HG03135 (cell line): ENCODE data around the gene RPN1.
"Not testable (repeated sequence)": the region's sequence is repeated elsewhere in the genome, so short reads cannot be mapped to it uniquely, and the experiment has no call there.

Source experiments
- ATAC-seq: cut with Tn5 transposase; IDR thresholded peaks from one replicate; pipeline ENCODE4 v1.9.1; 2021; ENCODE audit warnings: mild to moderate bottlenecking, moderate library complexity; ENCODE audit not compliant: unreplicated experiment

Gene RPN1

DNA sequence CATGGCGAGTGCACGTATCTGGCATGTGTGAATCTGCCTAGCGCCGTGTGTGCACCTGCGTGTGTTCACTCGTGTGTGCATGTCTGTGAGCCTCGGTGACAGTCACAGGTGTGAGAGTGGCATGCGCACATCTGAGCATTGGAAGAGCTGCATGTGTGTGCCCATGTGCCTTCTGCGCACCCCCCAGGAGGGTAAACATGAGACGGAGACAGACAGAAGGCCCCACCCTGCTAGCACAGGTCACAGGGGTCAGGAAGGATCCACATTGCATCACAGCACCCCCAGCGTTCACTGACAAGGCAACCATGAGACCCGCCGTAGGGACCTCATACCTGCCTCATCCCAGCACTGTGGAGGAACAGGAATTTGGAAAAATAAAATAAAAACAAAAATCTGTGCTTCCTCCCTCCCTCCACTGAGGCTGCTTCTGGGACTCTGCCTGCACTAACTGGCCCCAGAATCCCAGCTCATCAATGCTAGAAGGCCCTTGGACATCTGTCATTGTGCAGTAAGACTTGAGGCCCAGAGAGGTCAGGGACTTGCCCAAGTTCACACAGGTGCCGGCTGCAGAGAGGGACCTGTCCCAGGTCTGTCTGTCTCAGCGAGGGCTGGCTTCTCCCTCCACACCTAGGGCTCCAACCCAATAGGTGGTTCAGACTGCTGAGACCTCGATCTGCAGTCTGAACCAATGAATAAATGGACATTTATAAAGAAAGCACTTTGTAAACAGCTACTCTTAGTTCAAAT, 37.4 kb downstream of the RPN1 start:
- no peak for ATAC-seq

DNA sequence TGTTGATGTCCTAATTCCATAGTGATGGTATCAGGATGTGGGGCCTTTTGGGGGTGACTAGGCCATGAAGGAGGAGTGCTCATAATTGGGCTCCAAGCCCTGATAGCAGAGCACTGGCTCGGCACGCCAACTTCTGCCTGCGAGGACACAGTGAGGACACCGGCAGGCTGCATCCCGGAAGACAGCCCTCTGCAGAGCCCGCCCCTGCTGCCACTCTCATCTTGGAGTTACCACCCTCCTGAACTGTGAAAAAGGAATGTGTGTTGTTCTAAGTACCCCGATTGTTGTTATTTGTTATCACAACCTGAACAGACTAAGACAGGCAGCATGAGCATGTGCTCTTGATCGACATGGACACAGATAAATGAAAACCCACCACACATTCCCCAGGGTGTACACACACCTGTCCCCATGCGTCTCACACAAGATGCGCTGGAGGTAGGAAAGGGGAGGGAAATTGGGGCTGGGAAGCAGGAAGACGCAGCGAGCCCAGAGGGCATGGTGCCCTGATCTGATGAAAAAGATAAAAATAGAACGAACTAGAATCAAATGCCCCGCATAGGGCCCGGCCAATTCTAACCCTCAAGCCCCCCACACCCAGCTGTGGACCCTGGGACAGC, 40.1 kb downstream of the RPN1 start:
- no peak for ATAC-seq

DNA sequence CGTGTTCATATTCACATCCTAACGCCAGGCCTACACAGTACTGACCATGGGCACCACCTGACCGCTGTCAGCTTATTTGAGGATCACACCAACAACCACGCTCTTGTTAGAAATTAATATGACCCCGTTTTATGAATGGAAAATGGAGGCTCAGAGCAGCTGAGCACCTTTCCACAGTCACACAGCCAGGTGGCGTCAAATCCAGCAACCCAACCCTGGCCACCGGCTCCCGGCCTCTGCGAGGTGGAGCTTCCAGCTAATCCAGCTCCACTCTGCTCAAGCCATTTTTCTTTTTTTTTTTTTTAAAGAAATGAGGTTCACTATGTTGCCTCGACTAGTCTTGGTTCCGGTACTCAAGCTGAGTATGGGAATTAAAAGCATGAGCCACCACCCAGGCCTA, 41.3 kb downstream of the RPN1 start:
- no peak for ATAC-seq

DNA sequence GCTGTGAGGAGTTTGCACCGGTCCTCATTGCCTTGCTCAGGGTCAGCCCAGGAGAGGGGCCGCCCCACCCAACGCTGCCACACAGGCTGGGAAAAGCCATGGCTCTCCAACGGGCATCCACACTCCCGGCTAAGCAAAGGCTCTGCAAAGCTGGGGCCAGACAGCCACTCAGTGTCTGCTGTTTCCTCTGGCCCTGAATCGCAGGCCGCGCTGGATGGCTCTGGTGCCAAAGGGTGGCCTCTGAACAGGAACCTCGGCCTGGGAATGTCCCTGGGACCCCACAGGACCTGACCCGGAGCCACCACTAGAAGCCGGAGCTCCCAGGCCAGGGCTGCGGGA, 42.9 kb downstream of the RPN1 start:
- no peak for ATAC-seq

DNA sequence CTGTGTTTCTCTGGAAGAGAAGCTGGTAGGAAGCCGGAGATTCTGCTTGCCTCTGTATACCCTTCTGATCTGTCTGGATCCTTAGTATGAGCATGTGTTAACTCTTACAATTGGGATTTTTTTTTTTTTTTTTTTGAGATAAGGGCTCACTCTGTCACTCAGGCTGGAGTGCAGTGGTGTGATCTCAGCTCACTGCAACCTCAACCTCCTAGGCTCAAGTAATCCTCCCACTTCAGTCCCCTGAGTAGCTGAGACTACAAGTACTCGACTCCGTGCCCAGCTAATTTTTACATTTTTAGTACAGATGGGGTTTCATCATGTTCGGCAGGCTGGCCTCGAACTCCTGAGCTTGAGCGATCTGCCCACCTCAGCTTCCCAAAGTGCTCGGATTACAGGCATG, 44.5 kb downstream of the RPN1 start:
- ATAC-seq, result no peak

DNA sequence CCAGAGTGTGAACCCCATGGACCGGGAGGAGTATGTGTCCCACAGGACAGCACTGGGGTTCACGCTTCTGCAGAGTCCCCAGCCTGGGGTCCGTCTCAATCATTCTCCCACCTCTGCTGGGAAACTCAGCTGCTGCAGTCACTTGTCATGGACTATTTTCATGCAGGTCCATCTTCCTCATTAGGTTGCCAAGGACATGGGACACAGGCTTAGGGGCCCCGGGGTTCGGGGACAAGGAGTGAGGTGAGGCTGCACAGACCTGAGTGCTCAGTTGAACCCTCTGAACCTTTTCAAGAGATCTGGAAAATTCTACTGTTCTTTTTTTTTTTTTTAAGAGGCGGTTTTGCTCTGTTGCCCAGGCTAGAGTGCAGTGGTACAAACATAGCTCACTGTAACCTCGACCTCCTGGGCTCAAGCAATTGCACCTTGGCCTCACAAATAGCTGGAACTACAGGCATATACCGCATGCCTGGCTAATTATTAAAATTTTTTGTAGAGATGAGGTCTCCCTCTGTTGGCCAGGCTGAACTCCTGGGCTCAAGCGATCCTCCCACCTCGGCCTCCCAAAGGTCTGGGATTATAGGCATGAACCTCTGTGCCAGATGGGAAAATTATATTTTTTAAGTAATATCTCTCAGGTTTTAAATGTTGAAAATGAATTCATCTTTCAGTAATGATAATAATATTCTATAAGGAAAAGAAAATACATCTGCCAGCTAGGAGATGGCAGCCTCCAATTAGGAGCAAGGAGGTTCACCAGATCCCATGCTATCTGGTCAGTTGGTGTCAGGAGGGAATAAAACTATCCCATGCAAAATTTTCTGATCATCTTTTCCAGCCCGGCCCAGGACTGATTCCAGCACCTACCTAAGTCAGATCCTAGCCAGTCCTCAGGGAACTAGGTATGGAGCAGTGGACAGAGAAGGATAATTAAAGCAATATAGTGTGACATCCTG, 45.2 kb downstream of the RPN1 start:
- no peak for ATAC-seq

DNA sequence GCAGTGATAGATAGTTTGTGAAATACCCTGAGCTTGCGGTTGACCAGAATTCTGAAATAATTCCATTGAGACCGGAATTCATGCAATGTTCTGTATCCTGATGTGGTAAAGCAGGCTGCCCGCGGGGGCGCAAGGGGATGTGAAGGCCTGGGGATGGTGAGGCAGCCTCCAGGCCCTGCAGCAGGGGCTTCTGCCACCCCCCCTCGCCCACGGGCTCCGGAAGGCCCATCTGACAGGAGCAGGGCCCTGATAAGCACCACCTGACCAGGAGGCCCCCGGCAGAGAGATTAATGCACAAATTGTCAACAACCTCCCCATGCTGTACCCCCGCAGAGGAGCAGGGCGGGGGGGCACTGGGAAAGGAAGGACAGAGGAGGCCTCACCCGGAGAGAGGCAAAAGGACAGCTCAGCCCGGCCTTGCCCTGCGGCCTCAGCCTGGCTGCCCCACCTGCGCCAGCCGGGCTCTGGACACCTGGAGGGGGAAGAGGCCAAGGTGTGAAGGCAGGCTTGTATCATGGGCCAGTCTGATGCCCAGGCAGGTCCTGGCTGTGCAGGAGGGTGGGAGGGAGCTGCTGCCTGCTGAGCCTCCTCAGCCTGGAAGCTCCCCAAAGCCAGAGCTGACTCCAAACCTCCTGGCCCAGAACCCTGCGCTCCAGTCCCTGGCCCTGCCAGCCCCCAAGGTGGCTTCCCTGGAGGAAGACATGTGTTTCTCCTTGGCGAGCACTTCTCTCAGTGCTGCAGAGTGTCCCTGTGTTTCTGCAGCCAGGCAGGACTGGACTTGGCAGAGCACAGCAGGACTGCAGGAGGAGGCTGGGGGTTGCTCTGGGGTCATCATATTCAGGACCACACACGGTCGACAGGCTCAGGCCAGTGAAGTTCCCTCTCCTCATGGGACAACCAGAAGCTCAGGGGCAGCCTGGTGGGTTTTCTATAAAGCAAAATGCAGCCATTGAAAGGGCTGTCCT, 46.5 kb downstream of the RPN1 start:
- ATAC-seq, result no peak

DNA sequence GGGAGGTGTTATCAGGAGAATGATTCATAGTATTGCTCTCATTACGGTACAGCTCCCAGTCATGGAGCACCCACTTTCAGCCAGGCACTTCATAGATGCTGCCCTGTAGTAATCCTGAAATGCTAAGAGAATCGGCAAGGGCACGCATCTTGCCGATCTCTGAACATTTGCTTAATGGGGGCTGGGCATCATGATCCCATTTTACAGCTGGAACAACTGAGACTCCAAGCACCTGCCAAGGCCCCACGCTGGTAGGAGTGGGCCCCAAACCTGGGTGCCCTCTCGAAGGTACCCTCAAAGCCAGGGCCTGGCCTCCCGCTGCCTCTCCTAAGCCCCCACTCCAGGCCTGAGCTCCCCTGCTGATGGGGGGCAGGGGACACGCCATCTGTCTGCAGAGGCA, 47.3 kb downstream of the RPN1 start:
- no peak for ATAC-seq

DNA sequence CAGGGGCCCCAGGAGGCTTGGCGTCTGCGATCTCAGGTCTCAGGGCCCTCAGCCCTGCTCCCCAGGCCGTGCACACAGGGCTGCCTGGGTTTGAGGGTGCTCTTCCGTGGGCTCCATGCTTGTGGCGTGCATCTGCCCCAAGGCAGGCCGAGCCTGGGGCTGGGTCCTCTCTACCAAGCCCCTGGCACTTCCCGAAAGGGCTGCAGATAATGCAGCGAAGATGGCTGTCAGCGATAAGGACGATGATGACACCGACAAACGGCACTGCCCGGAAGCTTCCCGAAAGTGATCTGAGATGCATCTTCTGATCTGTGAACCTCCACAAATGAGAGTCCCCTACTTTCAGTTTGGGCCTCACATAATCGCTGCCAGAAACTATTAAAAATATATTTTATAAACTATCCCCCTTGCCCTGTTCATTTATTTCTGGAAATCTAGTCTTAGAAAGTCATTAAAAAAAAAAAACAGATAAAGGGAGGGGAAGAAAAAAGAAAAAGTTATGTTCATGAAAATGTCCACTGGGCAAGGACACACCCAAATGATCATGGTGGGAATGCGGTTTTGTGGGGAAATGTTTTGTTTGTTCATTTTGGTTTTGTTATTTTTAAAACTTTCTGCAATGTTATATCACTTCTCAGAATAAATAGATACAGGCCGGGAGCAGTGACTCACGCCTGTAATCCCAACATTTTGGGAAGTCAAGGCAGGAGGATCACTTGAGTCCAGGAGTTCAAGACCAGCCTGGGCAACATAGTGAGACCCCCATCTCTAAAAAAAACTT, 51.5 kb downstream of the RPN1 start:
- no peak for ATAC-seq

DNA sequence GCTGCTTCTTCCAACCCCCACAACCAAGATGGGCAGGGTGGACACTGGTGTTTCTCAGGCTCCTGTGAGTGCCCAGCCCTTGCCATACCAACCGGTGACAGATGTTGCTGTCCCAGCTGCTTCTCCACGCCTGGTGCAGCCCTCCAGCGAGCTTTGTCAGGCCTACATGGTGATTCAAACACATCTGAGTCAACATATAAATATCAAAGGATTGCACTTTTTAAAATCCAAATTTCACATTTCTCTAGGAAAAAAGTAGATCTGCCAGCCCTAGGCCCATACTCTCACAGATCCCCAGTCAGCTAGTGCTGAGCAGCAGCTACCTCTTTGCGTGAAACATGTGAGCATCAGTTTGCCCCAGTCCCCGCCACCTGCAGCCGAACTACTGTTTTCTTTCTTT, 52.7 kb downstream of the RPN1 start:
- no peak for ATAC-seq

DNA sequence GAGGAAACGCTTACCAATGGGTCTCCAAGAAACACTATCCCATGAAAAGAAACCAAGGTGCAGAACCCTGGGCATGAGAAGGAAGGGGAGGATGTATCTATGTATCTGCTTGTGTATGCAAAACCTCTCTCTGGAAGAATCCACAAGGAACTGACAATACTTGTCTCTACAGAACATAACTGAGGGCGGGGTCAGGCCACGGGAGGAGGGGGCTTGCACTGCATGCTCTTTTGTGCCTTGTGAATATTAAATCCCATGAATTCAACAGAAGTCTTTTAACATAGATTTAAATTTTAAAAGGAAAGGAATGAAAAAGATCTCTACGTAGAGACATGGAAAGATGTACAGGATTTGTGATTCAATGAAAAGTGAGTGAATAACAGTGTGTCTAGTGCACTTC, 57.8 kb downstream of the RPN1 start:
- no peak for ATAC-seq

DNA sequence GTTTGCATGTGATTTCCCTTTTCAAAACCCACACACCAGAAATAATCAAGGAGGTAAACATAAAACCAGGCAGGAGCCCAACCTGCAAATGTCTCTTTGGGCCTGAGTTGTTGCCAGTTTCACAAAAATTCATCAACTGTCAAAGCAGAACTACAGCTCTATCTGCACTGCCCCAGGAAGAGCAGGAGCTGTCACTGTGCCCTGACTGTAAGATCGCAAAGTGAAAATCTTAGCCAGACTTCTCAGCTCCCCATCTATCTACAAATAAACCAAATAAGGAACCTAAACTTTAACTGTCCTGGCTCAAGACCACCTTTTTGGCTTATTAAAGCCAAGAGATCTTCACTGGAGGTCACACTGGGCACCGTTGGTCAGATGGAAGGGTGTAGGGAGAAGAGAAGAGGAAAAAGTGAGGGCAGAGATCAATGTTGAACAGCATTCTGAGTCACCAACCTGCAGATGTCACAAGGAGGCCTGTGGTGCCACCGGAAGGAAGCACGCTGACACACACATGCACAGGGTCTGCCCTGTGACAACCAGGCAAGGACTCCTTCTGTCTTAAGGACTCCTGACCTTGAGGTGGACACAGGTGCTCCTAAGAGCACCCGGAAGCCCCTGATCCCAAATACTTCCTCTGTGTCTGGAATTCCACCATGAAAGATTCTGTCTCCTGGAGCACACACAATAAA, 58.7 kb downstream of the RPN1 start:
- no peak for ATAC-seq

DNA sequence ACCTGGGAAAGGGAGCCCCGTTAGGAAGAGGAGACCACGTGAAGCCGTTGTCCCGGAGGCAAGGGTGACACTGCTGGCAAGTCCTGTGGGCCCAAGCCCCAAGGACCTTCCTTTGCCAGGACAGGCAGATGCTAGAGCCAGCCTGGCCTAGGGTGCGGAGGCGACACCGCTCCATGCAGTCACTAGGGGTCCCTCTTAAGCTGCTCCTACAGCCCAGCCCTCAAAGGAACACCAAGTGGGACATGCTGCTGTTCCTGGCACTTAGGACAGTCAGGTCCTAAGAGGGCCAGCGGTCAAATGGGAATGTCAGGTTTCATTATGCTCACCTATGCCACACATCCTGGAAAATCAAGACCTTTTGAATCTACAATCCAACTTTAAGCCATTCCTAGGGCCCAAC, 59.7 kb downstream of the RPN1 start:
- no peak for ATAC-seq

DNA sequence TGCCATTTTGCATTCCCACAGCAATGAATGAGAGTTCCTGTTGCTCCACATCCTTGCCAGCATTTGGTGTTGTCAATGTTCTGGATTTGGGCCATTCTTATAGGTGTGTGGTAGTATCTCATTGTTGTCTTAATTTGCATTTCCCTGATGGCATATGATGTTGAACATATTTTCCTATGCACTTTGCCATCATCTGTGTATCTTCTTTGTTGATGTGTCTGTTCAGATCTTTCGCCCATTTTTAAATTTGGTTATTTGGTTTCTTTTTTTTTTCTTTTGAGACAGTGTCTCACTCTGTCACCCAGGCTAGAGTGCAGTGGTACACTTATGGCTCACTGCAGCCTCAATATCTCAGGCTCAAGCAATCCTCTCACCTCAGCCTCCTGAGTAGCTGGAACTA, 60.6 kb downstream of the RPN1 start:
- not testable (repeated sequence) for ATAC-seq

DNA sequence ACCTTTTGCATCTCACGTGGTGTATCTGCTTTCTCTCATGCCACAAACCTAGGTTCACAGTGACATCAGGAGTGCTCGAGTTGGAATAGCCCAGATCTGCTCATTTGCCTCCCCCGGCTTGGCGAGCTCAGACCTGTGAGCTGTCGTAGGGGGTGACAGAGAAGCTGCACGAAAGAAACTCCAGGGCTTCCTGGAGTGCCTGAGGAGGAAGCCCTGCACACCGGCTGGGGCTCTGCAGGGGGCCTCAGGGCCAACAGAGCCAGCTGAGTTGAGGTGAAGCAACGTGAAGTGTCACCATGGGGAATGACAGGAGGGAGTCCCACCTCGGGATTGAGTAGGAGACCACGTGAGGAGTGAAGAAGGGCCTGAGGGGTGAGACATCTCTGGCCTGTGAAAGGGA, 62.5 kb downstream of the RPN1 start:
- no peak for ATAC-seq

DNA sequence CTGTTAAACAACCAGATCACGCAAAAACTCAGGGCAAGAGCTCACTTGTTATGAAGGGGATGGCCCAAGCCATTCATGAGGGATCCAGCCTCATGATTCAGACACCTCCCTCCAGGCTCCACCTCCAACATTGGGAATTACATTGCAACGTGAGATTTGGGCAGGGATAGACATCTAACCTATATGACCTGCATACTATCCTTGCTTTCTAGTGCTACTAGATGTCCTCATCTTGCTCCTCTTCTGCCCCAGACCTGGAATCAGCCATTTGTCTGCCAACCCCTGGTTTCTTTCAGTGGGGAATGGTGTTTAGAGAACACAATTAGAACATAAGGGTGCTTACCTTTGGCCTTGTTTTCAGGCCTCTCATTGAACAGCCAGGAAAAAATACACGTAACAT, 63.2 kb downstream of the RPN1 start:
- no peak for ATAC-seq

DNA sequence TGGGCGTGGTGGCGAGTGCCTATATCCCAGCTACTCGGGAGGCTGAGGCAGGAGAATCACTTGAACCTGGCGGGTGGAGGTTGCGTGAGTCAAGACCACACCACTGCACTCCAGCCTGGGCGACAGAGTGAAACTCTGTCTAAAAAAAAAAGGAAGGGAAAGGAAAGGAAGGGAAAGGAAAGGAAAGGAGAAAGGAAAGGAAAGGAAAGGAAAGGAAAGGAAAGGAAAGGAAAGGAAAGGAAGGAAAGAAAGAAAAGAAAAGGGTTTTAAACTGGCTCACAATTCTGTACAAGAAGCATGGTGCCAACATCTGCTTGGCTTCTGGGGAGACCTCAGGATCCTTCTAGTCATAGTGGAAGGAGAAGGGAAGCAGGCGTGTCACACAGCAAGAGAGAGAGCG, 63.7 kb downstream of the RPN1 start:
- not testable (repeated sequence) for ATAC-seq

DNA sequence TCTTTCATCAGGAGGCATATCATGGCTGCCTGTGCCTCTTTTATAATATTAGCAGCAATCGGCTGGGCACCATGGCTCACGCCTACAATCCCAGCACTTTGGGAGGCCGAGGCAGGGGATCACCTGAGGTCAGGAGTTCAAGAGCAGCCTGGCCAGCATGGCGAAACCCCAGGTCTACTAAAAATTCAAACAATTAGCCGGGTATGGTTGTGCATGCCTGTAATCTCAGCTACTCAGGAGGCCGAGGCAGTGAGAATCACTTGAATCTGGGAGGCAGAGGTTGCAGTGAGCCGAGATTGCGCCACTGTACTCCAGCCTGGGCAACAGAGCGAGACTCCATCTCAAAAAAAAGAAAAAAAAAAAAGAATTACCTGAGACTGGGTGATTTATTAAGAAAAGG, 64.2 kb downstream of the RPN1 start:
- not testable (repeated sequence) for ATAC-seq

DNA sequence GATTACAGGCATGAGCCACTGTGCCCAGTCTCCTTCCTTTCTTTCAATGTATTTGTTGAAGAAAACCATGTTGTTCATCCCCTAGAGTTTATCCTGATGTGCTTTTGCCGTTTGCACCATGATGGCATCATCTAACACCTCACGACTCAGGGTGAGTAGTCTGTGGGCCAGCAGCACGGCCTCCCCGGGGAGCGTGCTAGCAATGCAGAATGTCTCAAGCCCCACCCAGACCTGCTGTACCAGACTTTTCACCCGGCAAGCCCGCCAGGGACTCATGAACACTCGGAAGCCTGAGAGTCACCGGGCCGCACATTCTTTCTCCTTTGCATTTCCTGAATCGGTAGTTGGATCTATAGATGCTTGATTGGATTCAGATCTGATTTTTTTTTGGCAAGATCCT, 64.6 kb downstream of the RPN1 start:
- ATAC-seq, result no peak
